Measurements from ENCODE around the gene MRPL53.

Gene MRPL53

DNA sequence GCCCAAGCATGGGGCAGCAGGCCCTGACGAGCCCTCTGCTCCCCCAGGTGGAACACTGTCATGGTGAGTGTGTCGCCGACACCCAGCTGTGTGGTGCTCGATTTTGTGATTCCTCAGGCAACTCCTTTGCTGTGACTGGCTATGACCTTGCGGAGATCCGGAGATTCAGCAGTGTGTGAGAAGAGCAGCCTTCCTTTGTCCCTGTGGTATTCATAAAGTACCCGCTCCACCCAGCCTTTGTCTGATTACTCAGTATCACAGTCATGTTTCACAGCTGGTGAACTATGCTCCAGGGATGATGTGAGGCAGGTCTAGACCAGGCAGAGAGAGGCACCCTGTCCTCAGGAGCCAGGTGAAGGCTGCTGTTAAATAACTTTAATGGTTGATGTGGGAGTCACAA lies 47.0 kb downstream of the MRPL53 start:
- no peak for DNase-seq (ENCODE audit: low read depth)

DNA sequence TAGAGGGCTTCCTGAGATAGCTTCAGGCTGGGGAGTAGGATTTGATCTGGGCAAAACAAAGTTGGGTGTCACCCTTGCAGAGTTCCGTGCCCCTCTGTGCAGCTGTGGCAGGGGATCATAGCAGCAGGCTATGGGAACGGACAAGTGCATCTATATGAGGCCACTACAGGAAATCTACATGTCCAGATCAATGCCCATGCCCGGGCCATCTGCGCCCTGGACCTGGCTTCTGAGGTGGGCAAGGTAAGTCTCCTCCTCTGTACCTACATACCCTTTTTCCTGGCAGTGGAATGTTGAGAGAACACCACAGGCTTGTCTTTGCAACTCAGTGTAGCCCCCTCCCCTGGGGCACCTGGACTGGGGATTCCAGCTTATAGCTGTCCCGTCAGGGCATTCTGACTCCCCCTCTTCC lies 47.5 kb downstream of the MRPL53 start:
- no peak for DNase-seq (ENCODE audit: low read depth)

DNA sequence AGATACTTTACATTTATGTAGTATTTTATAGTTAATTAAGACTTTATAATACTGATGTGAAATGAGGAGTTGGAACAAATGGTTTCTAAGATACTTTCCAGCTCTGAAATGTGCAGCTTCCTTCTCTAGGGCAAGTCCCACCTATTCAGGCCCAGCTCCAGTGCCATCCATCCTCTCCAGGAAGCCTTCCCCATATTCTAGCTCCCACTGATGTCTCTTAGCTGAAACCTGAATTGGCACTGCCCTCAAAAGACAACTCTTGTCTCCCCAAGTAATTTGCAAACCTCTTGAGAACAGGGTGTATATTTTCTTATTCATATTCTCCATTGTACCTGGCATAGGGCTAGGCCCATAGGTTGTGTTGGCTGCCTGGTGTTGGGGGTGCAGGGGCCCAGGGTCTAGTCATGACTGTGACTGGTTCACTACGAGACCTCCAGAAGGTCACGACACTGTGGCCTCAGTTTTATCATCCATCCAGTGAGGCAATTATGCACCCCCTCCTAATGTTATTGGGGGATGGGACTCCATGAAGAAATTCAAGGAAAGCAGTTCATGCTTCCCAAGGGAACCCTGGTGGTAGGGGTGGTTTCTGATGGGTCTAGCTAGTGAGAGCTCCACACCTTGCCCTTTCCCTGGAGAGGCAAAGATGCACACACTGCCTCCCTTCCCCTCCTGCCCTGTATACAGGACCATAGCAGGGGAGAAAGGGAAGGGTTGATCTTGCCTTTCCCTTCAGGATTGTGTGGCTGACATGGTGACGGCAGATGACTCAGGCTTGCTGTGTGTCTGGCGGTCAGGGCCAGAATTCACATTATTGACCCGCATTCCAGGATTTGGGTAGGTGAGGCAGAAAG lies 48.1 kb downstream of the MRPL53 start:
- DNase-seq (ENCODE audit: low read depth), result peak; percentile 17

DNA sequence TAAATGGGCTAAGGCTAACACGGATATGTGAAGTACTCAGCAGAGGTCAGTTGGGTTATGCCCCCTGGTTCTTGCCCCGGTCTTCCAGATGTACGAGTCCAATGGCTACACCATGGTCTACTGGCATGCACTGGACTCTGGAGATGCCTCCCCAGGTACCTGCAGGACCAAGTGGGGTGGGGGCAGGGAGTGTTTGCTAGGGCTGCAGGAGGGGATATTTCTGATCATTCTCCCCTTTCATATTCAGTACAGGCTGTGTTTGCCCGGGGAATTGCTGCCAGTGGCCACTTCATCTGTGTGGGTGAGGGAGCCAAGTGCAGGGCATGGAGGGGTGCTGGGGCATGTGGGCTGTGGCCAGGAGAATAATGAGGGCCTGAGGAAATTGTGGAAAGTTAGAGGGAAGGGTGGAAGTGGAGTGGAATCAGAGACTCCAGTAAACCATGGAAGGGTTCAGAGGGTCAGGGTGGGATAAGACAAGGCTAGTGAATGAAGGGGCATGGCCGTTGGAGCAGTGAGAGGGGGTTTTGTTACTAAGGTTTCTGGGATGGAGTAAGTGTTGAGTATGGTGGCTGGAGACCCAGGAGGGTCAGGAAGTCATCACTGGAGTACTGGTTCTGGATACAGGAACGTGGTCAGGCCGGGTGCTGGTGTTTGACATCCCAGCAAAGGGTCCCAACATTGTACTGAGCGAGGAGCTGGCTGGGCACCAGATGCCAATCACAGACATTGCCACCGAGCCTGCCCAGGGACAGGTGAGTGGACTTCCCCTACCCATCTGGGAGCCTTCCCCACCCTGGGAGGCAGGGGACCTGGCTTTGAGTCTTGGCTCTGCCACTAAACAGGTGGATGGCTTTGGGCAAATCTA lies 49.0 kb downstream of the MRPL53 start:
- no peak for DNase-seq (ENCODE audit: low read depth)

Measured in EH (cell line).